Neural cell (in vitro differentiated cells): ENCODE data around the gene THADA. TPM values are rescaled to one million over a fixed set of nuclear protein-coding genes. Genes with fewer than 3 reads are reported as not detected.

Experiments
- H2AFZ ChIP-seq: fragments of 200-600, 300-800 bp; sonication (generic), shearing (Covaris generic); 2 replicates; pipeline ENCODE4 v1.6.0; 2014; ENCODE audit warnings: low read depth, mild to moderate bottlenecking, antibody characterized with exemption, low read length, moderate library complexity
- H3F3A ChIP-seq: fragments of 200-600 bp; shearing (Covaris generic); 2 replicates; pipeline ENCODE4 v1.6.1; 2016; ENCODE audit warnings: mild to moderate bottlenecking, moderate library complexity, mixed read lengths, antibody characterized with exemption, low read length; ENCODE audit not compliant: insufficient read depth, poor library complexity, severe bottlenecking
- H3K27ac ChIP-seq: fragments of 200-600, 300-800 bp; sonication (generic), shearing (Covaris generic); 2 replicates; pipeline ENCODE4 v1.5.1; 2014; ENCODE audit warnings: mild to moderate bottlenecking, low read length, moderate library complexity
- H3K27me3 ChIP-seq: fragments of 300-800, 200-600 bp; sonication (generic), shearing (Covaris generic); 2 replicates; pipeline ENCODE4 v1.6.0; 2014; ENCODE audit warnings: mild to moderate bottlenecking, low read depth, low read length, moderate library complexity; ENCODE audit not compliant: insufficient read depth
- H3K36me3 ChIP-seq: fragments of 300-800, 200-600 bp; sonication (generic), shearing (Covaris generic); 2 replicates; pipeline ENCODE4 v1.5.1; 2014; ENCODE audit warnings: mild to moderate bottlenecking, antibody characterized with exemption, low read length, moderate library complexity; ENCODE audit not compliant: insufficient read depth
- H3K4me2 ChIP-seq: fragments of 300-800, 200-600 bp; sonication (generic), shearing (Covaris generic); 2 replicates; pipeline ENCODE4 v1.6.0; 2014; ENCODE audit warnings: mild to moderate bottlenecking, low read length
- H3K4me3 ChIP-seq: fragments of 300-800, 200-600 bp; sonication (generic), shearing (Covaris generic); 2 replicates; pipeline ENCODE4 v1.5.1; 2014; ENCODE audit warnings: mild to moderate bottlenecking, low read length, moderate library complexity
- H3K79me2 ChIP-seq: fragments of 200-600 bp; shearing (Covaris generic); replicated peaks from 2 replicates; pipeline ENCODE4 v1.6.0; 2014; ENCODE audit warnings: mild to moderate bottlenecking, low read length, moderate library complexity; ENCODE audit not compliant: insufficient read depth
- H3K9ac ChIP-seq: fragments of 300-800, 200-600 bp; sonication (generic), shearing (Covaris generic); 2 replicates; pipeline ENCODE4 v1.6.1; 2016; ENCODE audit warnings: mild to moderate bottlenecking, low read length, mixed read lengths
- H3K9me2 ChIP-seq: fragments of 200-600 bp; shearing (Covaris generic); 2 replicates; pipeline ENCODE4 v1.6.1; 2016; ENCODE audit warnings: mild to moderate bottlenecking, low read length, mixed read lengths; ENCODE audit not compliant: insufficient read depth
- H3K9me3 ChIP-seq: fragments of 200-600, 300-800 bp; sonication (generic), shearing (Covaris generic); 2 replicates; pipeline ENCODE4 v1.6.1; 2016; ENCODE audit warnings: mild to moderate bottlenecking, mixed run types, low read length, moderate library complexity, mixed read lengths
- H4K20me1 ChIP-seq: fragments of 200-600 bp; shearing (Covaris generic); 2 replicates; pipeline ENCODE4 v1.6.1; 2016; ENCODE audit warnings: mild to moderate bottlenecking, mixed run types; ENCODE audit not compliant: insufficient read depth
- EP300 ChIP-seq: fragments of 450-650 bp; conservative IDR thresholded peaks from 2 replicates; pipeline ENCODE4 v1.6.1; 2014; ENCODE audit warnings: antibody characterized with exemption, mild to moderate bottlenecking, moderate library complexity; ENCODE audit not compliant: poor library complexity, severe bottlenecking
- EZH2 ChIP-seq: fragments of 200-600, 300-800 bp; shearing (Covaris generic), sonication (generic); IDR thresholded peaks from 2 replicates; pipeline ENCODE4 v1.6.1; 2014; ENCODE audit warnings: antibody characterized with exemption, low read length, borderline replicate concordance, mild to moderate bottlenecking; ENCODE audit not compliant: insufficient read depth, poor library complexity, severe bottlenecking
- MXI1 ChIP-seq: fragments of 450-650 bp; conservative IDR thresholded peaks from 2 replicates; pipeline ENCODE4 v1.6.1; 2014; ENCODE audit warnings: antibody characterized with exemption, mild to moderate bottlenecking; ENCODE audit not compliant: poor library complexity, severe bottlenecking
- POLR2AphosphoS5 ChIP-seq: IDR thresholded peaks from 2 replicates; pipeline ENCODE4 v1.6.1; 2012
- RAD21 ChIP-seq: fragments of 450-650 bp; conservative IDR thresholded peaks from 2 replicates; pipeline ENCODE4 v1.6.1; 2014; ENCODE audit warnings: antibody characterized with exemption, mild to moderate bottlenecking, moderate library complexity
- SMC3 ChIP-seq: fragments of 450-650 bp; conservative IDR thresholded peaks from 2 replicates; pipeline ENCODE4 v1.6.1; 2014; ENCODE audit warnings: antibody characterized with exemption, mild to moderate bottlenecking, moderate library complexity; ENCODE audit not compliant: poor library complexity
- TAF1 ChIP-seq: IDR thresholded peaks from 2 replicates; pipeline ENCODE4 v1.6.1; 2012; ENCODE audit warnings: low read depth
- polyA plus RNA-seq: library from polyadenylated mRNA; depleted of rRNA; stranded (reverse); fragments of >200 nt; gene quantifications from 2 replicates; pipeline ENCODE4 v1.2.3, GENCODE V29; 2014
- TF ChIP-seq, protein P1 (sequence below): fragments of 450-650 bp; IDR thresholded peaks from 2 replicates; pipeline ENCODE4 v1.5.1; 2014; ENCODE audit warnings: antibody characterized with exemption, mild to moderate bottlenecking, moderate library complexity; ENCODE audit not compliant: poor library complexity, severe bottlenecking
- TF ChIP-seq, protein P2 (sequence below): IDR thresholded peaks from 2 replicates; pipeline ENCODE4 v1.6.1; 2012; ENCODE audit warnings: borderline replicate concordance

The THADA gene
- polyA plus RNA-seq, 1 donor from 2014 or later, result 8.5 TPM

DNA sequence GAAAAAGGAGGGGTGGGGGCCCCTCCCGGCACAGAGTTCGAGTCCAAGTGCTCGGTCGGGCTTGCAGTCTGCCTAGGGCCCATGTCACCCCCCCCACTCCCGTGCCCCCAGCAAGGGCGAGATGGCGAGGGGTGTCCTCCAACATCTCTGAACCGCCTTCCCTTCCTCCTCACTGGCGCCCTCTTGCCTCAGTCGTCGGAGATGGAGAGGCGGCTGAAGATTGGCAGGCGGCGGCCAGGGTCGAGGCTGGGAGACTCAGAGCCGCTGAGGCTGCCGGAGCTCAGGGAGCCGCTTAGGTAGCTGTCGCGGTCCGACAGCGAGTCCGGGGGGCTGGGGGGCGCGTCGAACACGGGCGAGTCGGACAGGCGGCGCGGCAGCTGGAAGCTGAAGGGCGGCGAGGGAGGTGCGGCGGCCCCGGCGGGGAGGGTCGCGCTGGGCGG is 371.7 kb downstream of the THADA start:
- peaks cover 6% of the 10 kb centered on the region for H3F3A ChIP-seq
- no peaks in the 10 kb centered on the region for H3K36me3 ChIP-seq
- peak overlapping the region; percentile 60 for H3K4me3 ChIP-seq
- H3K27me3 ChIP-seq, result peaks cover 46% of the 10 kb centered on the region
- peak overlapping the region; percentile 44 for H3K9ac ChIP-seq
- TF ChIP-seq TAF1 (no peak), MXI1 (peak; percentile 26), SMC3 (peak; percentile 61), EZH2 (no peak), EP300 (no peak), POLR2AphosphoS5 (no peak), RAD21 (peak; percentile 43)
- TF ChIP-seq, protein P1, sequence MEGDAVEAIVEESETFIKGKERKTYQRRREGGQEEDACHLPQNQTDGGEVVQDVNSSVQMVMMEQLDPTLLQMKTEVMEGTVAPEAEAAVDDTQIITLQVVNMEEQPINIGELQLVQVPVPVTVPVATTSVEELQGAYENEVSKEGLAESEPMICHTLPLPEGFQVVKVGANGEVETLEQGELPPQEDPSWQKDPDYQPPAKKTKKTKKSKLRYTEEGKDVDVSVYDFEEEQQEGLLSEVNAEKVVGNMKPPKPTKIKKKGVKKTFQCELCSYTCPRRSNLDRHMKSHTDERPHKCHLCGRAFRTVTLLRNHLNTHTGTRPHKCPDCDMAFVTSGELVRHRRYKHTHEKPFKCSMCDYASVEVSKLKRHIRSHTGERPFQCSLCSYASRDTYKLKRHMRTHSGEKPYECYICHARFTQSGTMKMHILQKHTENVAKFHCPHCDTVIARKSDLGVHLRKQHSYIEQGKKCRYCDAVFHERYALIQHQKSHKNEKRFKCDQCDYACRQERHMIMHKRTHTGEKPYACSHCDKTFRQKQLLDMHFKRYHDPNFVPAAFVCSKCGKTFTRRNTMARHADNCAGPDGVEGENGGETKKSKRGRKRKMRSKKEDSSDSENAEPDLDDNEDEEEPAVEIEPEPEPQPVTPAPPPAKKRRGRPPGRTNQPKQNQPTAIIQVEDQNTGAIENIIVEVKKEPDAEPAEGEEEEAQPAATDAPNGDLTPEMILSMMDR, result peak; percentile 75
- TF ChIP-seq, protein P2, sequence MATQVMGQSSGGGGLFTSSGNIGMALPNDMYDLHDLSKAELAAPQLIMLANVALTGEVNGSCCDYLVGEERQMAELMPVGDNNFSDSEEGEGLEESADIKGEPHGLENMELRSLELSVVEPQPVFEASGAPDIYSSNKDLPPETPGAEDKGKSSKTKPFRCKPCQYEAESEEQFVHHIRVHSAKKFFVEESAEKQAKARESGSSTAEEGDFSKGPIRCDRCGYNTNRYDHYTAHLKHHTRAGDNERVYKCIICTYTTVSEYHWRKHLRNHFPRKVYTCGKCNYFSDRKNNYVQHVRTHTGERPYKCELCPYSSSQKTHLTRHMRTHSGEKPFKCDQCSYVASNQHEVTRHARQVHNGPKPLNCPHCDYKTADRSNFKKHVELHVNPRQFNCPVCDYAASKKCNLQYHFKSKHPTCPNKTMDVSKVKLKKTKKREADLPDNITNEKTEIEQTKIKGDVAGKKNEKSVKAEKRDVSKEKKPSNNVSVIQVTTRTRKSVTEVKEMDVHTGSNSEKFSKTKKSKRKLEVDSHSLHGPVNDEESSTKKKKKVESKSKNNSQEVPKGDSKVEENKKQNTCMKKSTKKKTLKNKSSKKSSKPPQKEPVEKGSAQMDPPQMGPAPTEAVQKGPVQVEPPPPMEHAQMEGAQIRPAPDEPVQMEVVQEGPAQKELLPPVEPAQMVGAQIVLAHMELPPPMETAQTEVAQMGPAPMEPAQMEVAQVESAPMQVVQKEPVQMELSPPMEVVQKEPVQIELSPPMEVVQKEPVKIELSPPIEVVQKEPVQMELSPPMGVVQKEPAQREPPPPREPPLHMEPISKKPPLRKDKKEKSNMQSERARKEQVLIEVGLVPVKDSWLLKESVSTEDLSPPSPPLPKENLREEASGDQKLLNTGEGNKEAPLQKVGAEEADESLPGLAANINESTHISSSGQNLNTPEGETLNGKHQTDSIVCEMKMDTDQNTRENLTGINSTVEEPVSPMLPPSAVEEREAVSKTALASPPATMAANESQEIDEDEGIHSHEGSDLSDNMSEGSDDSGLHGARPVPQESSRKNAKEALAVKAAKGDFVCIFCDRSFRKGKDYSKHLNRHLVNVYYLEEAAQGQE, result no peak
- peaks cover 9% of the 10 kb centered on the region for H3K79me2 ChIP-seq
- H4K20me1 ChIP-seq, result no peaks in the 10 kb centered on the region
- no peak overlapping the region for H3K4me2 ChIP-seq
- peaks cover 8% of the 10 kb centered on the region for H3K9me3 ChIP-seq
- H3K27ac ChIP-seq, result no peak overlapping the region
- H2AFZ ChIP-seq, result no peak overlapping the region
- H3K9me2 ChIP-seq, result no peaks in the 10 kb centered on the region

DNA sequence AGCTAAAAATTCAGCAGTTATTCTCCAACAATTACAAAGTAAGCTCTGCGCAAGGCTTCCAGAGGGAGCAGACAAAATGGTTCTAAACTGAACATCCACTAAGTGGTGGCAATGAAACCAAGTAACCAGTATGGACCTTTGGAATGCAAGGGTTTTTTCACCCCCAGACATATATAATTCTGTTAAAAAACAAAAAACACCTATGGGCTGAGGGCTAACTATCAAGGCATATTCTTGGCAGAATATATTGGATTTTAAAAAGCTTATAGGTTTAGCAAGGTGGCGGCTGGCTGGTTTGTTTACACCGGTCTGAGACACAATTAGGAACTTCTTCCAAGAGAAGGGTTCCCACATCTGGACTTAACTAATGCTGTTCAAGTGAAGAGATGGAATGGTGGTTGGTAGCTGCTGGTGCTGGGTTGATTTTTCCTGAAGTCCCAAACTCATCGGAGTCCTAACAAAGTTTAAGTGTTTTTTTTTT is 372.3 kb downstream of the THADA start:
- no peak overlapping the region for H3K27ac ChIP-seq

More for the DNA sequence above, 372.3 kb downstream of the THADA start:
- peaks cover 9% of the 10 kb centered on the region for H3K79me2 ChIP-seq
- H3K9me2 ChIP-seq, result no peaks in the 10 kb centered on the region
- peaks cover 8% of the 10 kb centered on the region for H3K9me3 ChIP-seq
- peaks cover 46% of the 10 kb centered on the region for H3K27me3 ChIP-seq
- no peak overlapping the region for H3K9ac ChIP-seq
- H3K4me2 ChIP-seq, result no peak overlapping the region
- peak overlapping the region; percentile 60 for H3K4me3 ChIP-seq
- H4K20me1 ChIP-seq, result no peaks in the 10 kb centered on the region
- peaks cover 6% of the 10 kb centered on the region for H3F3A ChIP-seq
- H2AFZ ChIP-seq, result no peak overlapping the region
- no peak for TF ChIP-seq RAD21
- TF ChIP-seq EZH2, result no peak
- no peak for TF ChIP-seq EP300
- TF ChIP-seq SMC3, result no peak
- no peak for TF ChIP-seq TAF1
- TF ChIP-seq, protein P1, result no peak
- no peak for TF ChIP-seq MXI1
- no peak for TF ChIP-seq POLR2AphosphoS5
- TF ChIP-seq, protein P2, result no peak
- no peaks in the 10 kb centered on the region for H3K36me3 ChIP-seq
